Lung (tissue), 12 donors: ENCODE results near the gene SFTPD. TPM values are rescaled to one million over a fixed set of nuclear protein-coding genes. Genes with fewer than 3 reads are reported as not detected.
A peak's percentile ranks its signal among the peaks of the same experiment; 100 is the strongest.

ENCODE experiments used
- ATAC-seq: fragments of 200-7000 bp; cut with Tn5 transposase; one replicate; pipeline ENCODE4 v1.9.1; 2020; ENCODE audit warnings: moderate number of reproducible peaks; ENCODE audit not compliant: insufficient read depth, low FRiP score
- DNase-seq, 3 donors: peaks; one replicate each; pipeline ENCODE4 v3.0.0-alpha.2; 2013 to 2017
- H3K27ac ChIP-seq, 2 donors: one replicate each; pipeline ENCODE4 v1.5.1; 2013; ENCODE audit warnings: mild to moderate bottlenecking in 2 of 2, moderate library complexity in 2 of 2, control low read depth in 1 of 2, inconsistent platforms in 1 of 2, low read depth in 1 of 2, low read length in 1 of 2
- H3K27me3 ChIP-seq, 3 donors: one replicate each; pipeline ENCODE4 v1.5.1; 2013; ENCODE audit warnings: low read length in 2 of 3; ENCODE audit not compliant: control insufficient read depth in 3 of 3, insufficient read depth in 3 of 3
- H3K36me3 ChIP-seq, 4 donors: one replicate each; pipeline ENCODE4 v1.5.1; 2013; ENCODE audit warnings: low read length in 4 of 4, mild to moderate bottlenecking in 1 of 4, moderate library complexity in 1 of 4; ENCODE audit not compliant: control insufficient read depth in 4 of 4, insufficient read depth in 4 of 4
- H3K4me1 ChIP-seq, 5 donors: one replicate each; pipeline ENCODE4 v1.5.1; 2013; ENCODE audit warnings: low read length in 5 of 5, mild to moderate bottlenecking in 2 of 5, moderate library complexity in 1 of 5; ENCODE audit not compliant: control insufficient read depth in 5 of 5, insufficient read depth in 5 of 5
- H3K4me3 ChIP-seq: one replicate; pipeline ENCODE4 v1.5.1; 2013; ENCODE audit warnings: mild to moderate bottlenecking, control low read depth, moderate library complexity
- H3K9ac ChIP-seq, 2 donors: one replicate each; pipeline ENCODE4 v1.5.1; 2013; ENCODE audit warnings: low read length in 2 of 2, control low read depth in 1 of 2; ENCODE audit not compliant: insufficient read depth in 1 of 2
- H3K9me3 ChIP-seq, 4 donors: one replicate each; pipeline ENCODE4 v1.5.1; 2013; ENCODE audit warnings: low read length in 3 of 4, mild to moderate bottlenecking in 1 of 4, moderate library complexity in 1 of 4; ENCODE audit not compliant: control insufficient read depth in 4 of 4, insufficient read depth in 3 of 4
- CTCF ChIP-seq: IDR thresholded peaks from 2 replicates; pipeline ENCODE4 v1.5.1; 2012; ENCODE audit warnings: mild to moderate bottlenecking; ENCODE audit errors: control extremely low read depth, extremely low read depth
- WGBS, 2 donors: extraction: QIAGEN DNeasy Blood & Tissue Kit; methylation state at CpG; one replicate each; pipeline ENCODE4 v1.1.7; 2013; 5-methylcytosine and 5-hydroxymethylcytosine counted together
- polyA plus RNA-seq, 2 donors: library from polyadenylated mRNA; stranded (reverse); fragments of 200-250 nt; gene quantifications; one replicate each; pipeline ENCODE4 v1.2.1, GENCODE V29; 2013
- total RNA-seq, 2 donors: library from RNA; depleted of rRNA in 1 of 2; stranded (reverse); fragments of >200 nt in 1 of 2; gene quantifications; one replicate each; pipeline ENCODE4 v1.2.1, GENCODE V29; 2014 to 2021
- donor health status: control.
- donor health status: control.
- donor health status: Bipolar disorder and iron deficiency.
- donor health status: healthy.
- donor health status: DM: yes; HTN: yes; CAD: no.

SFTPD gene
- total and polyA plus RNA-seq, 4 donors = 216 to 661 (median 635) TPM

DNA sequence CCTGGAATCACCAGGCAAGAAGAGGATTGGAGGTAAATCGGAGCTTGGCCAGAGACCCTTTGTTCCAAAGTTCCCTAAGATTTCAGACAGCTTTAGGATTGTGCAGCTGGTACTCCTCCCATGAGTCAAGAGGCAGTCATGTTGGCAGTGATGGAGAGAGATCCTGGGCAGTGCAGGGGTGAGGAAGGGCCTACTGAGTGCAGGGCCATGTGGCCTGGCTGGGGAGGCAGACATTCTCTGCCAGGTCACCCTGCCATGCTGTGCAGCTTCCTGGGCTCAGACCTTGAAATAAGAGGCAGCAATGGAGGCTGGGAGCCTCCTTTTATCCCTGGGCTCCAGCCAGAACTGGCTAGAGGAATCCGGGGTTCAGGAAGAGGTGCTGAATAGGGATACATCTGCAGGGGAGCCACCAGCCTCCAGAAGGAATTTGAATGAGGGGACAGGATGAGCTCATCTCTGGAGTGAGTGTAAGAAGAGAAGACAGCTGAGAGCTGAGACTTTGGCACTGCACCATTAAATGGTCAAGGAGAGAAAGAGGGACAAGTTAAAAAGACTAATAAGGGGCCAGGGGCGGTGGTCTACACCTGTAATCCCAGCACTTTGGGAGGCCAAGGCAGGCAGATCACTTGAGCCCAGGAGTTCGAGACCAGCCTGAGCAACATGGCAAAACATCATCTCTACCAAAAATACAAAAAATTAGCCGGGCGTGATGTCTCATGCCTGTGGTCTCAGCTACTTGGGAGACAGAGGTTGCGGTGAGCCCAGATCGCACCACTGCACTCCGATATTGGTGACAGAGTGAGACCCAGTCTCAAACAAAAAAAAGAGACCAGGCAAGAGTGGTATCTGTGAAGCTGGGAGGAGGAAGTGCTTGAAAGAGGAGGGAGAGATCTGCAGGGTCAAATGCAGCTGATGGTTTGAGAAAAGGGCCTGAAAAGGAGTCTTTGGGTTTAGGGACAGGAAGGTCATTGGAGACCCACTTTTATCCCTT is 12.0 kb downstream of the SFTPD start:
- ATAC-seq (no peak), DNase-seq (no peak)
- peaks cover 0 to 4% (median 1%) of the 10 kb centered on the region in 4 donors for H3K36me3 ChIP-seq
- peaks cover 0 to 8% (median 2%) of the 10 kb centered on the region in 5 donors for H3K4me1 ChIP-seq
- 79 to 88% methylated on average over 8 to 9 of the region's 9 CpGs for WGBS, 2 donors
- TF ChIP-seq CTCF = no peak
- H3K27ac ChIP-seq = no peak overlapping the region
- no peak overlapping the region for H3K9ac ChIP-seq
- no peak overlapping the region for H3K4me3 ChIP-seq
- H3K27me3 ChIP-seq = no peaks in the 10 kb centered on the region
- no peaks in the 10 kb centered on the region for H3K9me3 ChIP-seq

DNA sequence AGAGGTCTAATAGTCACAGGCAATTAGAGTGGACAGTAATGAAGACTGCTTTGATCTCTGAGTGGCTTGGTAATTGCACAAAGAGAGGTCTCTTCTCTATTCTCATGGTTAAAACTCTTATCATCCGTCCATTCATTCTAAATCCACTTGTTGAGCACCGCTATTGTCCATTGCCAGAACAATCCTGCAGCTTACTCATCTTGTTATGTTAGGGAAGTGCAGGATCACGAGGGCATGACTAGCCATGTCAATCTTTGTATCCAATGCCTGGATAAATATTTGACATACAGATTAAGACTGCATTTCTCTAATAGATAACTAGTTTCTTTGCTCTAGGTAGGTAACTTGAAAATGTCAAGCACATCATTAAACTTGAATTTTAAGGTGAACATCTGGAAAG is 14.9 kb downstream of the SFTPD start:
- no peak for ATAC-seq

GRCh38 chr10:79932841-79933379 is 16.0 kb downstream of the SFTPD start:
- no peak for TF ChIP-seq CTCF
- WGBS, 2 donors = 66 to 70% methylated on average over 4 of the region's 4 CpGs
- Histone ChIP-seq H3K36me3 (no peaks in the 10 kb centered on the region), H3K4me1 (peaks cover 0 to 8% (median 0%) of the 10 kb centered on the region in 5 donors), H3K4me3 (no peak overlapping the region), H3K27me3 (no peaks in the 10 kb centered on the region), H3K9ac (no peak overlapping the region), H3K27ac (no peak overlapping the region), H3K9me3 (peaks cover 0 to 3% (median 0%) of the 10 kb centered on the region in 4 donors)
- DNase-seq = peak in 2 of 3 donors; percentile 22 to 60
- ATAC-seq = peak; percentile 21

More for the DNA sequence above, 14.9 kb downstream of the SFTPD start:
- no peak for TF ChIP-seq CTCF
- H3K4me1 ChIP-seq = peaks cover 0 to 8% (median 2%) of the 10 kb centered on the region in 5 donors
- DNase-seq = no peak
- no peak overlapping the region for H3K9ac ChIP-seq
- no peak overlapping the region for H3K27ac ChIP-seq
- H3K4me3 ChIP-seq = no peak overlapping the region
- 71 to 84% methylated on average over 3 of the region's 3 CpGs for WGBS, 2 donors
- H3K27me3 ChIP-seq = no peaks in the 10 kb centered on the region
- H3K36me3 ChIP-seq = no peaks in the 10 kb centered on the region
- H3K9me3 ChIP-seq = peaks cover 0 to 3% (median 0%) of the 10 kb centered on the region in 4 donors
